ENCODE results near the gene MICAL2. TPM values are rescaled to one million over a fixed set of nuclear protein-coding genes. Genes with fewer than 3 reads are reported as not detected.

The MICAL2 gene
- total and polyA plus RNA-seq, 10 of the 15 experiments (the other 5 are each of a cell fraction or from before 2014, with no cell fraction given) = 0.90 to 5.6 (median 2.4) TPM

GRCh38 chr11:12113294-12113693 lies 2.9 kb downstream of the MICAL2 start (continued):
- TF ChIP-seq RELB (IDR thresholded peaks at IDR 0.05; ENCODE audit: low read depth) (no peak), FOXK2 (IDR thresholded peaks at IDR 0.05) (no peak), NR2C1 (IDR thresholded peaks at IDR 0.05) (no peak), PKNOX1 (IDR thresholded peaks at IDR 0.05) (no peak)

- no peak overlapping the region for H3K4me2 ChIP-seq (ENCODE audit: control insufficient read depth, insufficient read depth)
- in situ Hi-C loops (cut with MboI) = no loop called here
- RAD21 ChIA-PET (ENCODE audit: unreplicated experiment) = no interaction called here
- no peak for TF ChIP-seq IRF4 (IDR thresholded peaks at IDR 0.05; ENCODE audit: low read depth, low read length)
- no peak for TF ChIP-seq ZNF687 (IDR thresholded peaks at IDR 0.05)
- no peak for TF ChIP-seq TCF3 (IDR thresholded peaks at IDR 0.05; ENCODE audit: borderline replicate concordance, insufficient read depth, low read depth, low read length)
- SMC1A ChIA-PET (ENCODE audit: uncharacterized antibody, unreplicated experiment) = no interaction called here
- H3K9ac ChIP-seq (ENCODE audit: control insufficient read depth, insufficient read depth, low read length) = no peak overlapping the region
- BruUV-seq (replicated peaks) = no TSS peak
- H3K4me1 ChIP-seq (ENCODE audit: control insufficient read depth, insufficient read depth, low read length) = no peaks in the 10 kb centered on the region; the same call in 1 of the 2 replicates
- ATAC-seq (no peak), FAIRE-seq (no peak), DNase-seq (ENCODE audit: low read depth, low spot score) (no peak)
- no peak overlapping the region for H2AFZ ChIP-seq (ENCODE audit: control insufficient read depth, low read depth, low read length)
- H3K36me3 ChIP-seq (ENCODE audit: control insufficient read depth in 2 of 2, insufficient read depth in 2 of 2, low read length in 1 of 2) = no peaks in the 10 kb centered on the region
- 42% methylated on average over 21 of the region's 21 CpGs for WGBS (ENCODE audit: insufficient coverage, insufficient replicate concordance, low lambda C conversion rate, missing lambda C conversion rate)
- no peaks in the 10 kb centered on the region for H3K27me3 ChIP-seq (replicated peaks in 1 of 2; ENCODE audit: control insufficient read depth in 2 of 2, insufficient read depth in 2 of 2, low read length in 1 of 2)
- intact Hi-C loops (cut with micrococcal nuclease; ENCODE audit: unreplicated experiment) = no loop called here
- POLR2A ChIA-PET = no interaction called here
- H3K79me2 ChIP-seq (ENCODE audit: control insufficient read depth, insufficient read depth, low read length) = no peaks in the 10 kb centered on the region
- H3K9me3 ChIP-seq (replicated peaks; ENCODE audit: control insufficient read depth, insufficient read depth, low read length) = no peaks in the 10 kb centered on the region
- no peak overlapping the region for H3K4me3 ChIP-seq
- no peaks in the 10 kb centered on the region for H4K20me1 ChIP-seq (ENCODE audit: control insufficient read depth, insufficient read depth)
- CTCF ChIA-PET = interaction anchor here (0.6 kb wide), 1 partner anchor 311 kb away, joined by 3 read pairs; no protein-coding TSS in a partner anchor
- H3K27ac ChIP-seq (ENCODE audit: control insufficient read depth, insufficient read depth) = no peak overlapping the region
These were observed 4.0 kb downstream of the MICAL2 start for GRCh38 chr11:12114193-12115033.
